Measurements from ENCODE around the gene METTL5. TPM values are rescaled to one million over a fixed set of nuclear protein-coding genes. Genes with fewer than 3 reads are reported as not detected.
A peak's percentile ranks its signal among the peaks of the same experiment; 100 is the strongest.

Gene METTL5
- total and polyA plus RNA-seq, 9 of the 15 experiments (the other 6 are each of a cell fraction or from before 2014, with no cell fraction given), result 149 to 471 (median 224) TPM

DNA sequence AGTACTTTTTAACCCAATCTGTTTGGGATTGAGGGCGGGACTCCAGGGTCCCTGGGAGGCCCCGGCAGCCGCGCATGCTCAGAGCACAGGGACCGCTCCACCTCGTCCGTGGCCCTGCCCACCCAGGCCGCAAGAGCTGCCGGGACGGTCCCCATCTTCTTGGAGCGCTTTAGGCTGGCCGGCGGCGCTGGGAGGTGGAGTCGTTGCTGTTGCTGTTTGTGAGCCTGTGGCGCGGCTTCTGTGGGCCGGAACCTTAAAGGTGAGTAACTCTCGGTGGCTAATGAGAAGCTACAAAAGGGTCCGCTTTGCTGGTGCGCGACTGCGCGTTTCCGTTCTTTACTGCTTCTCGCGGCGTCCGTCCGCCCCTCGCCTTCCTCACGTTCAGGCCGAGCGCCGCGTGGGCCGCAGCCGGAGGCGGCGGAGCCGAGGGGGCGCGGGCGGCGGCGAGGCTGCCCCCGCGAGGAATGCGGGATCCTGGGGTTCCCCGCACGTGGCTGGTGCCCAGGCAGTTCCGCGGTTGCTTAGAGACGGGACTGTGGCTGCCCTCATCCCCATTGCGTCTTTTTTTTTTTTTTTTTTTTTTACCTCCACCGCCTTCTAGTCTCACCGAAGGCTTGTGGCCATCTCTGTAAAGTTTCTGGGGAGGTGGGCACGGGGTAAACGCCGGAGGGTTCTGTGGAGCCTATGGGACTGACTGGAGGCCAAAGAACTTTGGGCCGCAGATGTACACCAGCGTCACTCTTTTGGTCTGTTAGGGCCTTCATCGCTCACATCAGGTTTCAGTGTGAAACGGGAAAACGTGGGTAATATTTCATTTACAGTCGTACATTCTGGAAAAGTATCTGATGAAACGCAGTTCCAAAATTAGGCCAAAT lies 25.8 kb downstream of the METTL5 start, which contains the start of gene SSB (continued):
- TF ChIP-seq FOXK1 (CRISPR knock-in tag; IDR thresholded peaks at IDR 0.05; ENCODE audit: borderline replicate concordance), result no peak
- TF ChIP-seq ELF1 (tag; IDR thresholded peaks at IDR 0.05), result 0 out of 2 replicates have a peak, but pooled peaks have one; percentile 46
- TF ChIP-seq, protein P1, sequence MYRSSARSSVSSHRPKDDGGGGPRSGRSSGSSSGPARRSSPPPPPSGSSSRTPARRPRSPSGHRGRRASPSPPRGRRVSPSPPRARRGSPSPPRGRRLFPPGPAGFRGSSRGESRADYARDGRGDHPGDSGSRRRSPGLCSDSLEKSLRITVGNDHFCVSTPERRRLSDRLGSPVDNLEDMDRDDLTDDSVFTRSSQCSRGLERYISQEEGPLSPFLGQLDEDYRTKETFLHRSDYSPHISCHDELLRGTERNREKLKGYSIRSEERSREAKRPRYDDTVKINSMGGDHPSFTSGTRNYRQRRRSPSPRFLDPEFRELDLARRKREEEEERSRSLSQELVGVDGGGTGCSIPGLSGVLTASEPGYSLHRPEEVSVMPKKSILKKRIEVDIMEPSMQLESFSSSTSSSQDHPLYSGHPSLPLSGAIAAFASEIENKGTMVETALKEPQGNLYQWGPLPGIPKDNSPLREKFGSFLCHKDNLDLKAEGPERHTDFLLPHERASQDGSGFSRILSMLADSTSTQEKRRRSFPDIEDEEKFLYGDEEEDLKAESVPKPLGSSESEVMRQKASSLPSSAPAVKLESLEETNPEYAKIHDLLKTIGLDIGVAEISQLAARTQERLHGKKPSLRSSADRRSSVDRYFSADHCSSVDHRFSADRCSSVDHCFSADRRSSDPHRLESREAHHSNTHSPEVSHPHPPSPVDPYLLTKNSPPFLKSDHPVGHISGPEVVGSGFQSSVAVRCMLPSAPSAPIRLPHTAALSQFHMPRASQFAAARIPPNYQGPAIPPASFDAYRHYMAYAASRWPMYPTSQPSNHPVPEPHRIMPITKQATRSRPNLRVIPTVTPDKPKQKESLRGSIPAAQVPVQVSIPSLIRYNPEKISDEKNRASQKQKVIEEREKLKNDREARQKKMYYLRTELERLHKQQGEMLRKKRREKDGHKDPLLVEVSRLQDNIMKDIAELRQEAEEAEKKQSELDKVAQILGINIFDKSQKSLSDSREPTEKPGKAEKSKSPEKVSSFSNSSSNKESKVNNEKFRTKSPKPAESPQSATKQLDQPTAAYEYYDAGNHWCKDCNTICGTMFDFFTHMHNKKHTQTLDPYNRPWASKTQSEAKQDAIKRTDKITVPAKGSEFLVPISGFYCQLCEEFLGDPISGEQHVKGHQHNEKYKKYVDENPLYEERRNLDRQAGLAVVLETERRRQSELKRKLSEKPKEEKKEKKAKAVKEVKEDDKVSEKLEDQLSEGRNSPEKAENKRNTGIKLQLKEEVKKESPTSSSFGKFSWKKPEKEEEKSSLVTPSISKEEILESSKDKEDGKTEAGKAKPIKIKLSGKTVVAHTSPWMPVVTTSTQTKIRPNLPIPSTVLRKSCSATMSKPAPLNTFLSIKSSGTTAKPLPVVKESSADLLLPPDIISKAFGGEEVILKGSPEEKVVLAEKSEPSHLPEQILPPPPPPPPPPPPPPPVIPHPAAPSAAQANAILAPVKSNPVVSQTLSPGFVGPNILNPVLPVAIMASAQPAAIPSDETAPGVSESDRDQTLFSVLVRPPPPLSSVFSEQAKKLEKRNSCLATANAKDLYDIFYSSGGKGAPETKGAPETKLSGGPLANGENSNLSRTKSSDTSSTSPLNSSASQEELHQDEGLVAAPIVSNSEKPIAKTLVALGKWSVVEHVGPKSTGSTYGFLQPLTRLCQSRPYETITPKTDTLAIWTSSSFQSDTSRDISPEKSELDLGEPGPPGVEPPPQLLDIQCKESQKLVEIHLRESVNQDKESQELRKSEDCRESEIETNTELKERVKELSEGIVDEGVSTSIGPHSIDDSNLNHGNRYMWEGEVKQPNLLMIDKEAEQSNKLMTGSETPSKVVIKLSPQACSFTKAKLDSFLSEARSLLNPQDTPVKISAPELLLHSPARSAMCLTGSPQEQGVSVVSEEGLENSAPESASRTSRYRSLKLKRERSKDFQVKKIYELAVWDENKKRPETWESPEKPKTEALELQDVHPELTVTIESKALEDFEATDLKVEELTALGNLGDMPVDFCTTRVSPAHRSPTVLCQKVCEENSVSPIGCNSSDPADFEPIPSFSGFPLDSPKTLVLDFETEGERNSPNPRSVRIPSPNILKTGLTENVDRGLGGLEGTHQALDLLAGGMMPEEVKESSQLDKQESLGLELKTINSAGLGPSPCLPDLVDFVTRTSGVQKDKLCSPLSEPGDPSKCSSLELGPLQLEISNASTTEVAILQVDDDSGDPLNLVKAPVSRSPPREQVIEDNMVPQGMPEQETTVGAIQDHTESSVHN (IDR thresholded peaks at IDR 0.05; ENCODE audit: borderline replicate concordance in 1 of 2, low read depth in 1 of 2), result no peak
- TF ChIP-seq PPARD (CRISPR knock-in tag; IDR thresholded peaks at IDR 0.05), result no peak
- peak; percentile 98 for TF ChIP-seq SUPT5H (IDR thresholded peaks at IDR 0.05)
- TF ChIP-seq, protein P2, sequence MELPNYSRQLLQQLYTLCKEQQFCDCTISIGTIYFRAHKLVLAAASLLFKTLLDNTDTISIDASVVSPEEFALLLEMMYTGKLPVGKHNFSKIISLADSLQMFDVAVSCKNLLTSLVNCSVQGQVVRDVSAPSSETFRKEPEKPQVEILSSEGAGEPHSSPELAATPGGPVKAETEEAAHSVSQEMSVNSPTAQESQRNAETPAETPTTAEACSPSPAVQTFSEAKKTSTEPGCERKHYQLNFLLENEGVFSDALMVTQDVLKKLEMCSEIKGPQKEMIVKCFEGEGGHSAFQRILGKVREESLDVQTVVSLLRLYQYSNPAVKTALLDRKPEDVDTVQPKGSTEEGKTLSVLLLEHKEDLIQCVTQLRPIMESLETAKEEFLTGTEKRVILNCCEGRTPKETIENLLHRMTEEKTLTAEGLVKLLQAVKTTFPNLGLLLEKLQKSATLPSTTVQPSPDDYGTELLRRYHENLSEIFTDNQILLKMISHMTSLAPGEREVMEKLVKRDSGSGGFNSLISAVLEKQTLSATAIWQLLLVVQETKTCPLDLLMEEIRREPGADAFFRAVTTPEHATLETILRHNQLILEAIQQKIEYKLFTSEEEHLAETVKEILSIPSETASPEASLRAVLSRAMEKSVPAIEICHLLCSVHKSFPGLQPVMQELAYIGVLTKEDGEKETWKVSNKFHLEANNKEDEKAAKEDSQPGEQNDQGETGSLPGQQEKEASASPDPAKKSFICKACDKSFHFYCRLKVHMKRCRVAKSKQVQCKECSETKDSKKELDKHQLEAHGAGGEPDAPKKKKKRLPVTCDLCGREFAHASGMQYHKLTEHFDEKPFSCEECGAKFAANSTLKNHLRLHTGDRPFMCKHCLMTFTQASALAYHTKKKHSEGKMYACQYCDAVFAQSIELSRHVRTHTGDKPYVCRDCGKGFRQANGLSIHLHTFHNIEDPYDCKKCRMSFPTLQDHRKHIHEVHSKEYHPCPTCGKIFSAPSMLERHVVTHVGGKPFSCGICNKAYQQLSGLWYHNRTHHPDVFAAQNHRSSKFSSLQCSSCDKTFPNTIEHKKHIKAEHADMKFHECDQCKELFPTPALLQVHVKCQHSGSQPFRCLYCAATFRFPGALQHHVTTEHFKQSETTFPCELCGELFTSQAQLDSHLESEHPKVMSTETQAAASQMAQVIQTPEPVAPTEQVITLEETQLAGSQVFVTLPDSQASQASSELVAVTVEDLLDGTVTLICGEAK (IDR thresholded peaks at IDR 0.05), result peak; percentile 47; the same call in 1 of the 2 replicates
- TF ChIP-seq, protein P2 (CRISPR knock-in tag; IDR thresholded peaks at IDR 0.05), result no peak
- 0 out of 2 replicates have a peak, but pooled peaks have one; percentile 7 for TF ChIP-seq XRCC5 (IDR thresholded peaks at IDR 0.05; ENCODE audit: low read depth, low read length)
- TF ChIP-seq ZFP36 (IDR thresholded peaks at IDR 0.05; ENCODE audit: low read depth, low read length, partially characterized antibody), result peak; percentile 31

All from K562 (cell line).